ENCODE data around the gene ATAT1.

Gene ATAT1

DNA sequence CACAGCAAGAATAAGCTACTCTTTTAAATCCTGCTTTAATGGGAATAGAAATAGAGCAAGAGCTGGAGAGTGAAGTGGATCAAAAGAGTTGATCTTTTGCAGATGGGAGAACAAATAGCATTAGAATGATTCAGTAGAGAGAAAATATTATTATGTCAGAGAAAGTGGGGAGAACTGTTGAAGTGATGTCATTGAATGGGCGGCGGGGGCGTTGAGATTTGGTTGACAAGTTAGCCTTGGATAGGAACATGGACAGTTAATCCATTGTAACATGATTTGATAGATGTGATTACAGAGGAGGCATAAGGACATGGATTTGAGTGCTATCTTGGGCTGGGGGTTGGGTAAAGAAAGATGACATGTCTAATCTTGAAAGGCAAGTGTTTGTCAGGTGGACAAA, 9.2 kb downstream of the ATAT1 start:
- TF ChIP-seq YY1 (IDR thresholded peaks at IDR 0.05; ENCODE audit: low read depth), result no peak
- no peak for TF ChIP-seq EP300 (IDR thresholded peaks at IDR 0.05; ENCODE audit: borderline replicate concordance)
- TF ChIP-seq RAD21 (IDR thresholded peaks at IDR 0.05; ENCODE audit: low read depth), result no peak
- TF ChIP-seq EGR1 (IDR thresholded peaks at IDR 0.05), result no peak
- TF ChIP-seq, protein P1, sequence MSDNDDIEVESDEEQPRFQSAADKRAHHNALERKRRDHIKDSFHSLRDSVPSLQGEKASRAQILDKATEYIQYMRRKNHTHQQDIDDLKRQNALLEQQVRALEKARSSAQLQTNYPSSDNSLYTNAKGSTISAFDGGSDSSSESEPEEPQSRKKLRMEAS (IDR thresholded peaks at IDR 0.05), result no peak
- no peak for TF ChIP-seq TCF12 (IDR thresholded peaks at IDR 0.05; ENCODE audit: low read depth)

DNA sequence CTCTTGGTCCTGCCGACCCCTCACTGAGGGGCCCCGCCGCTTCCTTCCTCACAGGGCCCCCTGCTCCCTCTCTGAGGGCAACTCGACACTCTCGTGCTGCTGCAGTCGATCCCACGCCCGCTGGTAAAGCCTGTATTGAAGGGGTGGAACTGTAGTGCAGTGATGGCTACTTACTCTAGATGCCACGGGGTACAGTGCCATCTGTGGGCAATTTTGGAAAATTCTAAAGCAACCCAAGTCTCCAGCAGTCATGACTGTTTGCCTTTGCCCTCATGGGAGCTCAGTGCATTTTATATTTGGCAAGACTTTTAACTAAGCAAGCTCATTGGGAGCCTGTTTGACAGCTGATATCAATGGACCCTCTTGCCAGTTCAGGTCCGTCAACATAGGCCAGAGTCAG, 13.8 kb downstream of the ATAT1 start:
- 0 out of 2 replicates have a peak, but pooled peaks have one; percentile 4 for TF ChIP-seq RAD21 (IDR thresholded peaks at IDR 0.05; ENCODE audit: low read depth)
- TF ChIP-seq YY1 (IDR thresholded peaks at IDR 0.05; ENCODE audit: low read depth), result no peak

DNA sequence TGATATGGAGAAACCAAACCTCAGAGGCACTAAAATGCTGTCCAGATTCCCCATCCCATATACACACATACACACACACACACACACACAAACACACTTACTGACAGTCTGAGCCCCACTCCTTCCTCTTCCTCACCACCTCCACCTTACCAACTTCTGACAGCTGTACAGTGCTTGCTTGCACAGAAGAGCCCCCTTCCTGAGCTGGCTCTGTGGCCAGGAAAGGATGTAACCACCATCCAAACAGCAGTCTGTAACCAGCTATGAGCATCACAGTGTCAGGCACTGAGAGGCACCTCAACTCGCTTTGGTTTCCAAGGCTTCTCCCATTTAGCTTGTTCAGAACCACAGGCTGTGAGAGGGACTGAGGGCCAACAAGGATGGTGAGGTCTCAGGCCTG, 14.4 kb downstream of the ATAT1 start:
- TF ChIP-seq TAF1 (IDR thresholded peaks at IDR 0.05; ENCODE audit: low read depth), result no peak
- no peak for TF ChIP-seq EP300 (IDR thresholded peaks at IDR 0.05; ENCODE audit: borderline replicate concordance)
- TF ChIP-seq TEAD4 (IDR thresholded peaks at IDR 0.05), result no peak
- no peak for TF ChIP-seq TCF12 (IDR thresholded peaks at IDR 0.05; ENCODE audit: low read depth)
- TF ChIP-seq EGR1 (IDR thresholded peaks at IDR 0.05), result no peak
- TF ChIP-seq CEBPB (IDR thresholded peaks at IDR 0.05), result no peak
- no peak for TF ChIP-seq YY1 (IDR thresholded peaks at IDR 0.05; ENCODE audit: low read depth)
- TF ChIP-seq, protein P2, sequence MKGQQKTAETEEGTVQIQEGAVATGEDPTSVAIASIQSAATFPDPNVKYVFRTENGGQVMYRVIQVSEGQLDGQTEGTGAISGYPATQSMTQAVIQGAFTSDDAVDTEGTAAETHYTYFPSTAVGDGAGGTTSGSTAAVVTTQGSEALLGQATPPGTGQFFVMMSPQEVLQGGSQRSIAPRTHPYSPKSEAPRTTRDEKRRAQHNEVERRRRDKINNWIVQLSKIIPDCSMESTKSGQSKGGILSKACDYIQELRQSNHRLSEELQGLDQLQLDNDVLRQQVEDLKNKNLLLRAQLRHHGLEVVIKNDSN (IDR thresholded peaks at IDR 0.05), result no peak
- TF ChIP-seq, protein P3, sequence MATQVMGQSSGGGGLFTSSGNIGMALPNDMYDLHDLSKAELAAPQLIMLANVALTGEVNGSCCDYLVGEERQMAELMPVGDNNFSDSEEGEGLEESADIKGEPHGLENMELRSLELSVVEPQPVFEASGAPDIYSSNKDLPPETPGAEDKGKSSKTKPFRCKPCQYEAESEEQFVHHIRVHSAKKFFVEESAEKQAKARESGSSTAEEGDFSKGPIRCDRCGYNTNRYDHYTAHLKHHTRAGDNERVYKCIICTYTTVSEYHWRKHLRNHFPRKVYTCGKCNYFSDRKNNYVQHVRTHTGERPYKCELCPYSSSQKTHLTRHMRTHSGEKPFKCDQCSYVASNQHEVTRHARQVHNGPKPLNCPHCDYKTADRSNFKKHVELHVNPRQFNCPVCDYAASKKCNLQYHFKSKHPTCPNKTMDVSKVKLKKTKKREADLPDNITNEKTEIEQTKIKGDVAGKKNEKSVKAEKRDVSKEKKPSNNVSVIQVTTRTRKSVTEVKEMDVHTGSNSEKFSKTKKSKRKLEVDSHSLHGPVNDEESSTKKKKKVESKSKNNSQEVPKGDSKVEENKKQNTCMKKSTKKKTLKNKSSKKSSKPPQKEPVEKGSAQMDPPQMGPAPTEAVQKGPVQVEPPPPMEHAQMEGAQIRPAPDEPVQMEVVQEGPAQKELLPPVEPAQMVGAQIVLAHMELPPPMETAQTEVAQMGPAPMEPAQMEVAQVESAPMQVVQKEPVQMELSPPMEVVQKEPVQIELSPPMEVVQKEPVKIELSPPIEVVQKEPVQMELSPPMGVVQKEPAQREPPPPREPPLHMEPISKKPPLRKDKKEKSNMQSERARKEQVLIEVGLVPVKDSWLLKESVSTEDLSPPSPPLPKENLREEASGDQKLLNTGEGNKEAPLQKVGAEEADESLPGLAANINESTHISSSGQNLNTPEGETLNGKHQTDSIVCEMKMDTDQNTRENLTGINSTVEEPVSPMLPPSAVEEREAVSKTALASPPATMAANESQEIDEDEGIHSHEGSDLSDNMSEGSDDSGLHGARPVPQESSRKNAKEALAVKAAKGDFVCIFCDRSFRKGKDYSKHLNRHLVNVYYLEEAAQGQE (IDR thresholded peaks at IDR 0.05; ENCODE audit: low read depth), result no peak
- no peak for TF ChIP-seq NFIC (IDR thresholded peaks at IDR 0.05)
- TF ChIP-seq, protein P1 (IDR thresholded peaks at IDR 0.05), result no peak

DNA sequence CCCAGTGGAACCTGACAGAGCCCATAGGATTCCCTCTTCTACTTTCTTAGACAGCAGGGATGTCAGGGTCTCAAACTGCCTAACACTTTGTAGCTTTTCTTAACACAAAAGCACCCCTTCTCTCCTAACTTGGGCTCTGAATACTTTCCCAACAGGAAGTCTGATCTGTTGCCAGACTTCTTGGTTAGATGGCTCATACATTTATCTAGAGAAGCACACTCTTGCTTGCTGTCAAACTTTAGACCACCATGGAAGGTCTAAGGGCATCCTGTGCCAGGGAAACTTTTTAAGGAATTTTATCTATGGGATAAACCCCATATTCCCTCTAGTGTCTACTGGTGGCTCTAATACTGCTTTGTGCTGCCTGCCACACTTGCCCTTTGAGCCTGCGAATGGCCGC, 17.0 kb downstream of the ATAT1 start:
- TF ChIP-seq TAF1 (IDR thresholded peaks at IDR 0.05; ENCODE audit: low read depth), result no peak
- TF ChIP-seq, protein P2 (IDR thresholded peaks at IDR 0.05), result no peak
- TF ChIP-seq, protein P1 (IDR thresholded peaks at IDR 0.05), result no peak
- TF ChIP-seq TEAD4 (IDR thresholded peaks at IDR 0.05), result no peak
- no peak for TF ChIP-seq CREB1 (IDR thresholded peaks at IDR 0.05; ENCODE audit: low read depth)
- no peak for TF ChIP-seq EGR1 (IDR thresholded peaks at IDR 0.05)
- no peak for TF ChIP-seq NFIC (IDR thresholded peaks at IDR 0.05)
- no peak for TF ChIP-seq EP300 (IDR thresholded peaks at IDR 0.05; ENCODE audit: borderline replicate concordance)
- TF ChIP-seq, protein P3 (IDR thresholded peaks at IDR 0.05; ENCODE audit: low read depth), result no peak
- no peak for TF ChIP-seq RAD21 (IDR thresholded peaks at IDR 0.05; ENCODE audit: low read depth)

DNA sequence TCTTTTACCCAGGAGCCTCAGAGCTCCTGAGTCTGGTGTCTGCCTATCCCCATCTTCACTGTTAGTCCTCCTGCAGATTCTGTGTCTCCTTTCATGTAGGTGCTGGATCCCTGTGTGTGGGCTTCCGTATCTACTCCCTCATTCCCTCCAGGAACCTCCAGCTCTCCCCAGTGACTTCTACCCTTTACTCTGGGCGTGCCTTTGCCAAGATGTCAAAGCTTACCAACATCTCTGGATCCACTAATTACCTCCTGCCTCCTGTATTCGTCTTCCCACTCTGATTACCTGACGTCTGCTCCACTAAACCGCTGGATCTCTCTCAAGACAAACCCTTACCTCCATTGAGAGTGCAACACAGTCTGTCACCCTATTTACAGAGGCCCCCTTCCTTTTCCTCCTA, 18.1 kb downstream of the ATAT1 start:
- no peak for TF ChIP-seq CEBPB (IDR thresholded peaks at IDR 0.05)
- no peak for TF ChIP-seq CREB1 (IDR thresholded peaks at IDR 0.05; ENCODE audit: low read depth)
- no peak for TF ChIP-seq YY1 (IDR thresholded peaks at IDR 0.05; ENCODE audit: low read depth)
- TF ChIP-seq TAF1 (IDR thresholded peaks at IDR 0.05; ENCODE audit: low read depth), result no peak
- TF ChIP-seq TCF12 (IDR thresholded peaks at IDR 0.05; ENCODE audit: low read depth), result no peak
- TF ChIP-seq NFIC (IDR thresholded peaks at IDR 0.05), result no peak
- no peak for TF ChIP-seq EGR1 (IDR thresholded peaks at IDR 0.05)
- TF ChIP-seq, protein P1 (IDR thresholded peaks at IDR 0.05), result no peak
- TF ChIP-seq, protein P3 (IDR thresholded peaks at IDR 0.05; ENCODE audit: low read depth), result no peak
- TF ChIP-seq ZBTB7A (IDR thresholded peaks at IDR 0.05; ENCODE audit: low read depth), result no peak
- TF ChIP-seq, protein P2 (IDR thresholded peaks at IDR 0.05), result no peak
- TF ChIP-seq FOXM1 (IDR thresholded peaks at IDR 0.05; ENCODE audit: borderline replicate concordance, low read depth), result no peak
- TF ChIP-seq EP300 (IDR thresholded peaks at IDR 0.05; ENCODE audit: borderline replicate concordance), result no peak
- TF ChIP-seq TEAD4 (IDR thresholded peaks at IDR 0.05), result no peak
- no peak for TF ChIP-seq RAD21 (IDR thresholded peaks at IDR 0.05; ENCODE audit: low read depth)
